ENCODE results near the gene NCK2. TPM values are rescaled to one million over a fixed set of nuclear protein-coding genes. Genes with fewer than 3 reads are reported as not detected.

NCK2 gene
- polyA plus RNA-seq, 2 of the 4 experiments (the other 2 are of a cell fraction): 17.1 to 17.8 TPM

DNA sequence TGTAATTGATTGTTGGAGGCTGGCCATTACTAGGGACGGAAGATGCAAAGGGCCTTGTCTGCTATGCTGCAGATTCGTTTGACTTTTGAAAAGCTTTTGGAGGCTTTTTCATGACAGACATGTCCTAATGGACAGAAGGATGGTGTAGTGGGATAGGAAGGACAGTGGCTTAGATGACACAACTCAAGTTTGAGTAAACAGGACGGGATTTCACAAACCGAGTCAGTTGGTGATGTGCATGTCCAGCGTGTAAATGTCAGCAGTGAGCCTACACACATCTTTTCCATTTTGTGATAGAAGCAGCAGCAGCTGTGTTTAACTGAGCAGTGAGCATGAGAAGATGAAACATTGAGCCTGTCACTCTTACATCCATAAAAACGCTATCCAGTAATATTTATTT, 76.0 kb downstream of the NCK2 start:
- POLR2A ChIA-PET: no interaction called here
- no peaks in the 10 kb centered on the region for H3K4me1 ChIP-seq
- FAIRE-seq (no peak), ATAC-seq (no peak), DNase-seq (ENCODE audit: low read depth in 1 of 2, low spot score in 1 of 2) (no peak)
- H3K4me3 ChIP-seq: no peak overlapping the region
- 69% methylated on average over 6 of the region's 6 CpGs for WGBS (ENCODE audit: missing lambda C conversion rate)
- TF ChIP-seq ZFP36 (IDR thresholded peaks at IDR 0.05; ENCODE audit: borderline replicate concordance, partially characterized antibody) (no peak), RAD21 (conservative IDR thresholded peaks at IDR 0.05 in 1 of 2, IDR thresholded peaks at IDR 0.05 in 1 of 2) (no peak), CHD2 (IDR thresholded peaks at IDR 0.05; ENCODE audit: low read length, partially characterized antibody) (no peak), RARB (CRISPR knock-in tag; IDR thresholded peaks at IDR 0.05) (no peak), MAZ (IDR thresholded peaks at IDR 0.05; ENCODE audit: borderline replicate concordance, low read depth, low read length) (no peak), KDM5A (IDR thresholded peaks at IDR 0.05) (no peak)
- TF ChIP-seq, protein P1, sequence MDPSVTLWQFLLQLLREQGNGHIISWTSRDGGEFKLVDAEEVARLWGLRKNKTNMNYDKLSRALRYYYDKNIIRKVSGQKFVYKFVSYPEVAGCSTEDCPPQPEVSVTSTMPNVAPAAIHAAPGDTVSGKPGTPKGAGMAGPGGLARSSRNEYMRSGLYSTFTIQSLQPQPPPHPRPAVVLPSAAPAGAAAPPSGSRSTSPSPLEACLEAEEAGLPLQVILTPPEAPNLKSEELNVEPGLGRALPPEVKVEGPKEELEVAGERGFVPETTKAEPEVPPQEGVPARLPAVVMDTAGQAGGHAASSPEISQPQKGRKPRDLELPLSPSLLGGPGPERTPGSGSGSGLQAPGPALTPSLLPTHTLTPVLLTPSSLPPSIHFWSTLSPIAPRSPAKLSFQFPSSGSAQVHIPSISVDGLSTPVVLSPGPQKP (IDR thresholded peaks at IDR 0.05; ENCODE audit: low read depth, low read length): no peak
- no peak overlapping the region for H3K4me2 ChIP-seq
- CTCF ChIA-PET: interaction anchor here (0.5 kb wide), 1 partner anchor 20 kb away, joined by 3 read pairs; no protein-coding TSS in a partner anchor
- no peak overlapping the region for H3K27ac ChIP-seq
- no peaks in the 10 kb centered on the region for H3K9me3 ChIP-seq

DNA sequence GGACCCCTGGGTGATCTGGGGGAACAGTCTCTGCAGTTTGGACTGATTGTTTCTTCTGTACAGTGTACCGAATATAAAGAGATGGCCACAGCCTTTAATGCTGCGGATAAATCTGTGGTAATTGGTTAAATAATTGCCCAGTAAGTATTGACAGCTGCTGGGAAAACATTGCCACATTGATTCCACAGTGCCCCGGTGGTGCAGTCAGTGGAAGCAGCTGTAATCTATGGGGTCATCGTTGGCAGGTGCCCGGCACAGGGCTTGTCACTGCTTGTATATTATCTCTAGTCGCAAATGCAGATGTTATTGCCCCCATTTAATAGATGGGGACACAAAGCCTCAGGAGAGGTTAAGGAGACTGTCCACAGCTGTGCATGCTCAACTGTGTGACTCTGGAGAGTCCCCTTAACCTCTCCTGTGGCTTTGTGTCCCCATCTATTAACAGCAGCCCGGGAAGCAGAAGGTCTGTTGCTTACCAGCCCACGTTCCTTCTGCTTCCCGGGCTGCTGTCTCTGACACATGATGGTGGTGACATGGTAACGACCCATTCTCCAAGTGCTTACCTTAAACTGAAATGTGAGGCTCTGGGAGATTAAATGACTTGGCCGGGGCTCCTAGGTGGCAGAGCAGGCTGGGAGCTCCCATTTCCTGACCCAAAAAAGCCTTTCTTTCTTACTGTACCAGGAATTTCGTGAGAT, 76.9 kb downstream of the NCK2 start:
- WGBS (ENCODE audit: missing lambda C conversion rate): 84% methylated on average over 12 of the region's 12 CpGs
- ChIA-PET CTCF (interaction anchor here (1.0 kb wide), 1 partner anchor 13 kb away, joined by 3 read pairs; no protein-coding TSS in a partner anchor), POLR2A (no interaction called here)
- FAIRE-seq (no peak), ATAC-seq (no peak), DNase-seq (ENCODE audit: low read depth in 1 of 2, low spot score in 1 of 2) (no peak)
- H3K9me3 ChIP-seq: no peaks in the 10 kb centered on the region
- no peak overlapping the region for H3K4me3 ChIP-seq
- H3K27ac ChIP-seq: no peak overlapping the region
- no peak overlapping the region for H3K4me2 ChIP-seq
- no peaks in the 10 kb centered on the region for H3K4me1 ChIP-seq
- TF ChIP-seq CEBPB (IDR thresholded peaks at IDR 0.05): no peak
- TF ChIP-seq, protein P2, sequence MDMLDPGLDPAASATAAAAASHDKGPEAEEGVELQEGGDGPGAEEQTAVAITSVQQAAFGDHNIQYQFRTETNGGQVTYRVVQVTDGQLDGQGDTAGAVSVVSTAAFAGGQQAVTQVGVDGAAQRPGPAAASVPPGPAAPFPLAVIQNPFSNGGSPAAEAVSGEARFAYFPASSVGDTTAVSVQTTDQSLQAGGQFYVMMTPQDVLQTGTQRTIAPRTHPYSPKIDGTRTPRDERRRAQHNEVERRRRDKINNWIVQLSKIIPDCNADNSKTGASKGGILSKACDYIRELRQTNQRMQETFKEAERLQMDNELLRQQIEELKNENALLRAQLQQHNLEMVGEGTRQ (IDR thresholded peaks at IDR 0.05): no peak
- no peak for TF ChIP-seq NFE2L2 (conservative IDR thresholded peaks at IDR 0.05; ENCODE audit: low read length)
- TF ChIP-seq RFX5 (IDR thresholded peaks at IDR 0.05): no peak
- TF ChIP-seq HOXB13 (CRISPR knock-in tag; IDR thresholded peaks at IDR 0.05; ENCODE audit: low read depth): no peak
- TF ChIP-seq RAD21 (conservative IDR thresholded peaks at IDR 0.05 in 1 of 2, IDR thresholded peaks at IDR 0.05 in 1 of 2): no peak
- no peak for TF ChIP-seq SREBF2 (IDR thresholded peaks at IDR 0.05)
- no peak for TF ChIP-seq RNF2 (IDR thresholded peaks at IDR 0.05; ENCODE audit: borderline replicate concordance, low read depth)
- TF ChIP-seq, protein P3, sequence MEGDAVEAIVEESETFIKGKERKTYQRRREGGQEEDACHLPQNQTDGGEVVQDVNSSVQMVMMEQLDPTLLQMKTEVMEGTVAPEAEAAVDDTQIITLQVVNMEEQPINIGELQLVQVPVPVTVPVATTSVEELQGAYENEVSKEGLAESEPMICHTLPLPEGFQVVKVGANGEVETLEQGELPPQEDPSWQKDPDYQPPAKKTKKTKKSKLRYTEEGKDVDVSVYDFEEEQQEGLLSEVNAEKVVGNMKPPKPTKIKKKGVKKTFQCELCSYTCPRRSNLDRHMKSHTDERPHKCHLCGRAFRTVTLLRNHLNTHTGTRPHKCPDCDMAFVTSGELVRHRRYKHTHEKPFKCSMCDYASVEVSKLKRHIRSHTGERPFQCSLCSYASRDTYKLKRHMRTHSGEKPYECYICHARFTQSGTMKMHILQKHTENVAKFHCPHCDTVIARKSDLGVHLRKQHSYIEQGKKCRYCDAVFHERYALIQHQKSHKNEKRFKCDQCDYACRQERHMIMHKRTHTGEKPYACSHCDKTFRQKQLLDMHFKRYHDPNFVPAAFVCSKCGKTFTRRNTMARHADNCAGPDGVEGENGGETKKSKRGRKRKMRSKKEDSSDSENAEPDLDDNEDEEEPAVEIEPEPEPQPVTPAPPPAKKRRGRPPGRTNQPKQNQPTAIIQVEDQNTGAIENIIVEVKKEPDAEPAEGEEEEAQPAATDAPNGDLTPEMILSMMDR (IDR thresholded peaks at IDR 0.05): no peak
- TF ChIP-seq, protein P4, sequence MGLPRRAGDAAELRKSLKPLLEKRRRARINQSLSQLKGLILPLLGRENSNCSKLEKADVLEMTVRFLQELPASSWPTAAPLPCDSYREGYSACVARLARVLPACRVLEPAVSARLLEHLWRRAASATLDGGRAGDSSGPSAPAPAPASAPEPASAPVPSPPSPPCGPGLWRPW (IDR thresholded peaks at IDR 0.05): no peak
- TF ChIP-seq TP53 (CRISPR knock-in tag; IDR thresholded peaks at IDR 0.05): no peak
- no peak for TF ChIP-seq POLR2A (IDR thresholded peaks at IDR 0.05; ENCODE audit: low read length)
- TF ChIP-seq, protein P5, sequence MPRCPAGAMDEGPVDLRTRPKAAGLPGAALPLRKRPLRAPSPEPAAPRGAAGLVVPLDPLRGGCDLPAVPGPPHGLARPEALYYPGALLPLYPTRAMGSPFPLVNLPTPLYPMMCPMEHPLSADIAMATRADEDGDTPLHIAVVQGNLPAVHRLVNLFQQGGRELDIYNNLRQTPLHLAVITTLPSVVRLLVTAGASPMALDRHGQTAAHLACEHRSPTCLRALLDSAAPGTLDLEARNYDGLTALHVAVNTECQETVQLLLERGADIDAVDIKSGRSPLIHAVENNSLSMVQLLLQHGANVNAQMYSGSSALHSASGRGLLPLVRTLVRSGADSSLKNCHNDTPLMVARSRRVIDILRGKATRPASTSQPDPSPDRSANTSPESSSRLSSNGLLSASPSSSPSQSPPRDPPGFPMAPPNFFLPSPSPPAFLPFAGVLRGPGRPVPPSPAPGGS (IDR thresholded peaks at IDR 0.05): no peak
- no peak for TF ChIP-seq CHD2 (IDR thresholded peaks at IDR 0.05; ENCODE audit: low read length, partially characterized antibody)
- no peak for TF ChIP-seq MAZ (IDR thresholded peaks at IDR 0.05; ENCODE audit: borderline replicate concordance, low read depth, low read length)
- no peak for TF ChIP-seq ZFP36 (IDR thresholded peaks at IDR 0.05; ENCODE audit: borderline replicate concordance, partially characterized antibody)
- TF ChIP-seq ZC3H11A (IDR thresholded peaks at IDR 0.05): no peak
- no peak for TF ChIP-seq TFCP2L1 (CRISPR knock-in tag; IDR thresholded peaks at IDR 0.05)
- TF ChIP-seq, protein P6, sequence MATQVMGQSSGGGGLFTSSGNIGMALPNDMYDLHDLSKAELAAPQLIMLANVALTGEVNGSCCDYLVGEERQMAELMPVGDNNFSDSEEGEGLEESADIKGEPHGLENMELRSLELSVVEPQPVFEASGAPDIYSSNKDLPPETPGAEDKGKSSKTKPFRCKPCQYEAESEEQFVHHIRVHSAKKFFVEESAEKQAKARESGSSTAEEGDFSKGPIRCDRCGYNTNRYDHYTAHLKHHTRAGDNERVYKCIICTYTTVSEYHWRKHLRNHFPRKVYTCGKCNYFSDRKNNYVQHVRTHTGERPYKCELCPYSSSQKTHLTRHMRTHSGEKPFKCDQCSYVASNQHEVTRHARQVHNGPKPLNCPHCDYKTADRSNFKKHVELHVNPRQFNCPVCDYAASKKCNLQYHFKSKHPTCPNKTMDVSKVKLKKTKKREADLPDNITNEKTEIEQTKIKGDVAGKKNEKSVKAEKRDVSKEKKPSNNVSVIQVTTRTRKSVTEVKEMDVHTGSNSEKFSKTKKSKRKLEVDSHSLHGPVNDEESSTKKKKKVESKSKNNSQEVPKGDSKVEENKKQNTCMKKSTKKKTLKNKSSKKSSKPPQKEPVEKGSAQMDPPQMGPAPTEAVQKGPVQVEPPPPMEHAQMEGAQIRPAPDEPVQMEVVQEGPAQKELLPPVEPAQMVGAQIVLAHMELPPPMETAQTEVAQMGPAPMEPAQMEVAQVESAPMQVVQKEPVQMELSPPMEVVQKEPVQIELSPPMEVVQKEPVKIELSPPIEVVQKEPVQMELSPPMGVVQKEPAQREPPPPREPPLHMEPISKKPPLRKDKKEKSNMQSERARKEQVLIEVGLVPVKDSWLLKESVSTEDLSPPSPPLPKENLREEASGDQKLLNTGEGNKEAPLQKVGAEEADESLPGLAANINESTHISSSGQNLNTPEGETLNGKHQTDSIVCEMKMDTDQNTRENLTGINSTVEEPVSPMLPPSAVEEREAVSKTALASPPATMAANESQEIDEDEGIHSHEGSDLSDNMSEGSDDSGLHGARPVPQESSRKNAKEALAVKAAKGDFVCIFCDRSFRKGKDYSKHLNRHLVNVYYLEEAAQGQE (IDR thresholded peaks at IDR 0.05): no peak
- TF ChIP-seq NPAS2 (CRISPR knock-in tag; IDR thresholded peaks at IDR 0.05; ENCODE audit: borderline replicate concordance): no peak

Measured in A549 (cell line).